Endothelial cell (in vitro differentiated cells): ENCODE data around the gene DOK6. TPM values are rescaled to one million over a fixed set of nuclear protein-coding genes. Genes with fewer than 3 reads are reported as not detected.
"Not testable (repeated sequence)": the region's sequence is repeated elsewhere in the genome, so short reads cannot be mapped to it uniquely, and the experiment has no call there.

ENCODE experiments used
- DNase-seq: peaks from one replicate; pipeline ENCODE4 v3.0.0; 2021; ENCODE audit warnings: low spot score
- H3K27ac Mint-ChIP-seq: one replicate; pipeline ENCODE4 v1.8.0; 2021; ENCODE audit warnings: mixed read lengths, inconsistent platforms; ENCODE audit not compliant: unreplicated experiment
- H3K27me3 Mint-ChIP-seq: one replicate; pipeline ENCODE4 v1.8.0; 2021; ENCODE audit warnings: mild to moderate bottlenecking, moderate library complexity, mixed read lengths, inconsistent platforms; ENCODE audit not compliant: unreplicated experiment
- H3K36me3 Mint-ChIP-seq: one replicate; pipeline ENCODE4 v1.8.0; 2021; ENCODE audit warnings: mild to moderate bottlenecking, low read depth, mixed read lengths, inconsistent platforms; ENCODE audit not compliant: unreplicated experiment
- H3K4me1 Mint-ChIP-seq: one replicate; pipeline ENCODE4 v1.8.0; 2021; ENCODE audit warnings: mild to moderate bottlenecking, mixed read lengths, inconsistent platforms; ENCODE audit not compliant: unreplicated experiment
- H3K4me3 Mint-ChIP-seq: one replicate; pipeline ENCODE4 v1.8.0; 2021; ENCODE audit warnings: mild to moderate bottlenecking, mixed read lengths, inconsistent platforms; ENCODE audit not compliant: unreplicated experiment
- H3K9me3 Mint-ChIP-seq: one replicate; pipeline ENCODE4 v1.8.0; 2021; ENCODE audit warnings: mixed read lengths, inconsistent platforms; ENCODE audit not compliant: unreplicated experiment
- CTCF ChIP-seq: fragments of 200-600 bp; sonication (generic); IDR thresholded peaks from one replicate; pipeline ENCODE4 v1.5.0; 2021; ENCODE audit warnings: antibody characterized with exemption; ENCODE audit not compliant: unreplicated experiment
- total RNA-seq: library from RNA; stranded (reverse); fragmentation: NEBNext Ultra II Directional; extraction: Animal tissue kit (Norgen Biotek cat#: 25700); gene quantifications from one replicate; pipeline ENCODE4 v1.2.1, GENCODE V29; 2021; ENCODE audit not compliant: unreplicated experiment

DOK6 gene
- total RNA-seq, 1 donor from 2014 or later, result 2.2 TPM

- Mint-ChIP-seq H3K27me3 (peaks cover 2% of the 10 kb centered on the region), H3K36me3 (no peaks in the 10 kb centered on the region), H3K4me1 (no peaks in the 10 kb centered on the region), H3K27ac (no peak overlapping the region), H3K4me3 (no peak overlapping the region), H3K9me3 (no peaks in the 10 kb centered on the region)
- no peak for TF ChIP-seq CTCF
- DNase-seq, result no peak
Observed at GRCh38 chr18:69814861-69815385, 414.2 kb downstream of the DOK6 start.

DNA sequence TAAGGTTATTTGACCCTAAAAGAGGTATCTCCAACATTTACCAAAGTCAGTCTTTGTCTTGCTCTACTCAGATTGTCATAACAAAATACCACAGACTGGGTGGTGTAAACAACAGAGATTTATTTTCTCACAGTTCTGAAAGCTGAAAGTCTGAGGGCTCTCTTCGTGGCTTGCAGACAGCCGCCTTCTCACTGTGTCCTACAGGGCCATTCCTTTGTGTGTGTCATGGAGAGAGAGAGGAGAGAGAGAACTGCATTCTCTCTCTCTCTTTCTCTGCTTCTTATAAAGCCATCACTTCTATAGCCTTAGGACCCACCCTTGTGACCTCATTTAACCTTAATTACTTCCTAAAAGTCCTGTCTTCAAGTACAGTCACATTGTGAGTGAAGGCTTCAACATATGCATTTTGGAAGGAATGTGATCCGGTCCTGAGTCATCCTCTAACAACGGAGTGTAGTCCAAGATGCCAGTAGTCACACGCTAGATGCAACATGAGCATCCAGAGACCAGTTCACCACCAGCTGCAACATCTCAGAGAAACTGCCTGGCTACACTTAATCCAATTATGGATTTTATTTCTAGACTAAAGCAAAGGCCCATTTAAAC is 416.8 kb downstream of the DOK6 start:
- no peak for DNase-seq
- no peak overlapping the region for H3K27ac Mint-ChIP-seq
- H3K4me1 Mint-ChIP-seq, result no peaks in the 10 kb centered on the region
- no peak for TF ChIP-seq CTCF
- no peak overlapping the region for H3K4me3 Mint-ChIP-seq
- no peaks in the 10 kb centered on the region for H3K9me3 Mint-ChIP-seq
- peaks cover 2% of the 10 kb centered on the region for H3K27me3 Mint-ChIP-seq
- H3K36me3 Mint-ChIP-seq, result no peaks in the 10 kb centered on the region

DNA sequence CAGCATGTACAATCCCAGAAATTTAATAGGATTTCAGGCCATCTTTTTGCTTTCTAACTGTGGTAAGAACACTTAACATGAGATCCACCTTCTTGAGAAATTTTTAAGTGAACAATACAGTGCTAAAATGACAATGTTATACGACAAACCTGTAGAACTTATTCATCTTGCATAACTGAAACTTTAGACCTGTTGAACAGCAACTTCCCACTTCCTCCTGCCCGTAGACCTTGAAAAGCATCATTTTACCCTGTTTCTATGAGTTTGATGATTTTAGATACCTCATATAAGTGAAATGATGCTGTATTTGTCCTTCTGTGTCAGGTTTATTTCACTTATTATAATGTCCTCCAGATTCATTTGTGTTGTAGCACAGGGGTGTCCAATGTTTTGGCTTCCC is 418.8 kb downstream of the DOK6 start:
- DNase-seq, result no peak
- Mint-ChIP-seq H3K4me1 (no peaks in the 10 kb centered on the region), H3K27me3 (peaks cover under 1% of the 10 kb centered on the region), H3K36me3 (no peaks in the 10 kb centered on the region), H3K4me3 (no peak overlapping the region), H3K27ac (no peak overlapping the region), H3K9me3 (no peaks in the 10 kb centered on the region)
- TF ChIP-seq CTCF, result no peak

DNA sequence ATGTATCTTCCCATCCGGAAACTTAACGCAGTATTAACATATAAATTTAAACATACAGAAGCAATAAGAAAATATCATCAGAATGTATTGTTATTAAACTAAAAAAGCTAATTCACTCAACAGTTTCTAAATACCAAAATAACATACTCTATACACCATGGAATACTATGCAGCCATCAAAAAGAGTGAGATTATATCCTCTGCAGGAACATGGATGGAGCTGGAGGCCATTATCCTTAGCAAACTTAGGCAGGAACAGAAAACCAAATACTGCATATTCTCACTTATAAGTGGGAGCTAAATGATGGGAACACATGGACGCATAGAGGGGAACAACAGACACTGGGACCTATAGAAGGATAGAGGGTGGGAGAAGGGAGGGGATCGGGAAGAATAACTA is 419.9 kb downstream of the DOK6 start:
- Mint-ChIP-seq H3K27ac (no peak overlapping the region), H3K36me3 (no peaks in the 10 kb centered on the region), H3K9me3 (no peaks in the 10 kb centered on the region), H3K27me3 (no peaks in the 10 kb centered on the region), H3K4me1 (no peaks in the 10 kb centered on the region), H3K4me3 (no peak overlapping the region)
- DNase-seq, result no peak
- TF ChIP-seq CTCF, result no peak

- no peak overlapping the region for H3K27ac Mint-ChIP-seq
- H3K4me1 Mint-ChIP-seq, result no peaks in the 10 kb centered on the region
- H3K4me3 Mint-ChIP-seq, result no peak overlapping the region
- no peak for TF ChIP-seq CTCF
- no peaks in the 10 kb centered on the region for H3K9me3 Mint-ChIP-seq
- H3K36me3 Mint-ChIP-seq, result no peaks in the 10 kb centered on the region
- H3K27me3 Mint-ChIP-seq, result no peaks in the 10 kb centered on the region
- no peak for DNase-seq
Observed at GRCh38 chr18:69830189-69830588, 429.5 kb downstream of the DOK6 start.

DNA sequence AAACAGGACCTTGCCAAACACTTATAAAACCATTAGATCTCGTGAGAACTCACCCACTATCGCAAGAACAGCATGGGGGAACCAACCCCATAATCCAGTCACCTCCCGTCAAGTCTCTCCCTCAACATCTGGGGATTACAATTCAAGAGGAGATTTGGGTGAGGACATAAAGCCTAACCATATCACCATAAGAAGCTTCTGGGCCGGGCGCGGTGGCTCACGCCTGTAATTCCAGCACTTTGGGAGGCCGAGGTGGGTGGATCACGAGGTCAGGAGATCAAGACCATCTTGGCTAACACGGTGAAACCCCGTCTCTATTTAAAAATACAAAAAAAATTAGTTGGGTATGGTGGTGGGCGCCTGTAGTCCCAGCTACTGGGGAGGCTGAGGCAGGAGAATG is 434.3 kb downstream of the DOK6 start:
- H3K36me3 Mint-ChIP-seq, H3K9me3 Mint-ChIP-seq: not testable (repeated sequence)

More for the DNA sequence above, 434.3 kb downstream of the DOK6 start:
- not testable (repeated sequence) for H3K27ac Mint-ChIP-seq, H3K4me3 Mint-ChIP-seq, H3K4me1 Mint-ChIP-seq, H3K27me3 Mint-ChIP-seq, DNase-seq
